GM08714 (cell line): ENCODE data around the gene PPP1R37.
A peak's percentile ranks its signal among the peaks of the same experiment; 100 is the strongest.

Experiments used
- H3K4me3 ChIP-seq: fragments of 200-500 bp; sonication (Bioruptor generic); 2 replicates; pipeline ENCODE4 v1.5.1; 2014; ENCODE audit warnings: mild to moderate bottlenecking, low read length, inconsistent platforms
- ZNF274 ChIP-seq: IDR thresholded peaks from 2 replicates; pipeline ENCODE4 v1.6.1; 2012; ENCODE audit warnings: mild to moderate bottlenecking, low read depth, low read length

Gene PPP1R37

GRCh38 chr19:45150751-45151281 is 57.8 kb downstream of the PPP1R37 start:
- H3K4me3 ChIP-seq, result no peak overlapping the region
- TF ChIP-seq ZNF274, result no peak

GRCh38 chr19:45151320-45151719 is 58.3 kb downstream of the PPP1R37 start:
- no peak overlapping the region for H3K4me3 ChIP-seq
- TF ChIP-seq ZNF274, result no peak

GRCh38 chr19:45151821-45152503 is 59.0 kb downstream of the PPP1R37 start:
- no peak for TF ChIP-seq ZNF274
- no peak overlapping the region; the same call in 1 of the 2 replicates for H3K4me3 ChIP-seq

- H3K4me3 ChIP-seq, result peak overlapping the region; percentile 4; the same call in 1 of the 2 replicates
- TF ChIP-seq ZNF274, result no peak
Measured at GRCh38 chr19:45152504-45153338, 59.7 kb downstream of the PPP1R37 start.

DNA sequence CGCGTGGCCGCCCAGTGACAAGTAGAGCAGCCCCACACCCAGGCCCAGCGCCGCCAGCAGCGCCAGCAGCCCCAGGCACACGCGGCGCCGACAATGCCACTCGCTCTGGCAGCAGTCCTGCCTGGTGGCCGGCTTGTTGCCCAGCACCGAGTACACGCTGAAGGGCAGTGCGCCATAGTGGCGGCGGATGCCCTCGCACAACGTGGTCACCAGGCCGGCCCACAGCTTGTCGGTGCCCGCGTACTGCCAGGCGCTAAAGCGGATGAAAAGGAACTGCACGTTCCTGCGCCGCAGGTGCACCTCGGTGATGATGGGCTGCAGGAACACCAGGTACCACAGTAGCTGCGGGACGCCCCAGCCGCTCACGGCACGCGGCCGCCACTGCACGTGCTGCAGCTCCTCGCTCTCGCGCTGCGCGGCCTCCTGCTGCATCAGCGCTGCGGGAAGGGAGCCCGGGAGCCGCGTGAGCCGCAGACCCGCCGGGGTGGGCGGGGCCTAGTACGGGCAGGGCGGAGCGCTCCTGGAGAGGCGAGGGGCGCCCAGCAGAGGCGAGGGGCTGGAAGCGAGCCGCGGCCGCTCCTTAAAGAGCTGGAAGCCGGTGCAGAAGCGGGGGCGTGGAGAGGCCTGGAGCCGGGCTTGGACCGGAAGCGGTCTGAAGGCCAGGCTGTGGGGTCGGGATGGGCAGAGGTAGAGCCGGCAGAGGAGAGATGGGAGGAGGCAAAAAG is 60.5 kb downstream of the PPP1R37 start:
- no peak for TF ChIP-seq ZNF274
- H3K4me3 ChIP-seq, result no peak overlapping the region; the same call in 1 of the 2 replicates

- TF ChIP-seq ZNF274, result no peak
- no peak overlapping the region for H3K4me3 ChIP-seq
Measured at GRCh38 chr19:45154064-45154827, 61.3 kb downstream of the PPP1R37 start.

DNA sequence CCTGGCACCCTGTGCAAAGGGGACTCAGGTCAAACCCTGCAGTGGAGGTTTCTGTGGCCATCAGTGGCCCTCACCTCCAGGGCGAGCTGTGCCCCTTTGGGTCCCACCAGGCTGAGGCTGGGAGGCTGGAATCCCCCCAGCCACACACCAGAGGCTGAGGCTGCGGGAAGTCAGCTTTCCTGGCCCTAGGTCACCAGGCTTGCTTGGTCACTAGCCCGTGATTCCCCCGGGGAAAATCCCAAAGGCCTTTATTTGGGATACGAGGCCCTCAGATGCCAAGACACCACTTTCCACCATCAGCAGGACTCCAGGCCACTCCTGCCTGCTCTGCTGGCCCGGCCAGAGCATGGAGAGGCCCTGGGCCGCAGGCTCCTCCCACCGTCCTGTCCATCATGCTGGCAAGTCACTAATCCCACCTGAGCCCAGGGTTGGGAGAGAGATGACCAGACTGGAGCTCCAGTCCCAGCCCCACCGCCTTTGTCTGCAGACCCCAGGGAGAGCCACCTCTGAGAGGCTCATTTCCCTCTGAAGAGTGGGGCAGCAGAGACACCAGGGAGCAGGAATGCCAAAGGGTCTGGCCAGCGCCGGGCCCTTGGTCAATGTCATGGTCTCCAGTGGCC is 63.1 kb downstream of the PPP1R37 start:
- TF ChIP-seq ZNF274, result no peak
- H3K4me3 ChIP-seq, result no peak overlapping the region

DNA sequence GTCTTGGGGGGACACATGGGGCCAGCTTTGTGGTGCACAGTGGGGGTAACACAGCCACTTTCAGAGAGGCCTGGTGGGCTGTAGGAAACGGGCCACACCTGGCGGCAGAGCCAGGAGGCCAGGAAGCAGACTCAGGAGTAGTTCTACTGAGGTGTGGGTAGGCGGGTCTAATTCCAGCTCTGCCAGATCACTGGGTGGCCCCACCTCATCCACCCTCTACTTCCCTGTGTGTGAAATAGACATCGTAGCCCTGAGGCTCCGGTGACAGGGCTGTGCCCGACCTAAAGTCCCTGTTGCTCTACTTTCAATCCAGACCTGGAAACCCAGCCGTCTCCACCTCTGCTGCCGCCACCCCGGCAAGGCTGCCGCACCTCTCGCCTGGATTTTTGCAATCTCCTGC is 63.8 kb downstream of the PPP1R37 start:
- TF ChIP-seq ZNF274, result no peak
- no peak overlapping the region for H3K4me3 ChIP-seq

DNA sequence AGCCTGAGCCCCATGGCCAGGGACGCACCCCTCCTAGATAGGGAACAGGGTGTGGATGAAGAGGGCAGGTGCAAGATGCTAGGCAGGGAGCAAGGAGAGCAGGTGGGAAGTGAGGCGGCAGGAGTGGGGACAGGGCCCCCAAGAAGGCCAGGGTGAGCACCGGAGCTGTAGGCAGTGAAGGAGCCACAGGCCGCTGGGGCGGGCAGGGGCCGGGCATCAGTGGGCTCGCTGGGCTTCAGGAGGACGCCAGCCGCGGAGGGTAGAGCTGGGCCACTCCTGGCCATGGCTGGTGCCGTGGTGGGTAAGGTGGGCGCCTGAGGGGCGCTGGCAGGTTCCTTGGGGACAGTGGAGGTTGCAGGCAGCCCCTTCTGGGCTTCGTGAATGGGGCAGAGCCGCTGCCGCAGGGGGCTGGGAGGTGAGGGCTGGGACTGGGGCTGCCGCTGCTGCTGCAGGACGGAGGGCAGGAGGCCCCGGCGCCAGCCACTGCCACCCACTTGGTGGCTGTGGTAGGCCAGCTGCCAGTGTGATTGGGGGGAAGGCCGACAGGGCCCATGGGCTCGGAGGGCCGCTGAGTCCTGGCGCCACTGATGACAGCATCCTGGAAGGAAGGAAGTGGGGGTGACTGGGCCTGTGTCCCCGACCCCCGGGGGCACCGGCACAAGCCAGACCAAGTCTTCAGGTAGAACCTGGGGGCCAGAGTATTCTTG is 65.7 kb downstream of the PPP1R37 start:
- no peak overlapping the region for H3K4me3 ChIP-seq
- no peak for TF ChIP-seq ZNF274

DNA sequence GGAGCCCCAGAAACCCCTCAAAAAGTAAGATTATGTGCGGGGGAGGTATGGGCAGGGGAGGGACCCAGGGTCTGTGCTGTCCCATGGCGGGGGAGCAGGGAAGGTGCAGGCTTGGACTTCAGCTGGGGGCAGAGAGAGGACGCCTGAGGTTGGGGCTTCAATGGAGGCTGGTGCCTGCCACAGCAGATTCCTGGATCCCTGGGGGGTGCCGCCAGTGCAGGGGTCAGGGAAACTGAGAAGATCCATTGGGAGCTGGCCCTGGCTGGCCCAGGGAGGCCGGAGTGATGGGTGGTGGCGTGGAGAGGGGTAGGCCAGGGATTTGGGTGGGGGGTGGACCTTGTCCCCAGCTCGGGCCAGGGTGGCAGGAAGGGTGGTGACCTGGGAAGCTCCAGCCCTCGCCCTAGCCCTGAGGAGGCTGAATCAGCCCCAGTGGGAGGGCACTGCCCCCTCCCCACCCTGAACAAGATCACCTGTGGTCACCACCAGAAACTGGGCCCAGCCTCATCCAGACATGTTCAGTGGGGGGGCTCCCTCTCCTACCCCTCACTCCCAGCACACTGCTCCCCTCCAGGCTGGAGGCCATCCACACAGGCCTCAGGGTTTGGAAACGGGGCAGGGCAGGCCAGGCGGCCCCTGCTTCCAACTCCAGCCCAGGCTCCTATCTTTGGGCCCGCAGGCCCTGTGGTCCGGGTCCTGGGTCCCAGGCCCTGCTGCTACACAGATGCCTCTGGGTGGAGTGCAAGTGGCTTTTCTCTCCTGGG is 66.4 kb downstream of the PPP1R37 start:
- no peak for TF ChIP-seq ZNF274
- H3K4me3 ChIP-seq, result no peak overlapping the region

GRCh38 chr19:45159971-45160324 is 67.0 kb downstream of the PPP1R37 start:
- TF ChIP-seq ZNF274, result no peak
- H3K4me3 ChIP-seq, result no peak overlapping the region
